RKO (cell line): Measurements from ENCODE around the gene C3orf20.
"Not testable (repeated sequence)": the region's sequence is repeated elsewhere in the genome, so short reads cannot be mapped to it uniquely, and the experiment has no call there.

Experiments used
- DNase-seq: peaks from one replicate; pipeline ENCODE4 v3.0.0-alpha.2; 2016; ENCODE audit warnings: low spot score

The C3orf20 gene

DNA sequence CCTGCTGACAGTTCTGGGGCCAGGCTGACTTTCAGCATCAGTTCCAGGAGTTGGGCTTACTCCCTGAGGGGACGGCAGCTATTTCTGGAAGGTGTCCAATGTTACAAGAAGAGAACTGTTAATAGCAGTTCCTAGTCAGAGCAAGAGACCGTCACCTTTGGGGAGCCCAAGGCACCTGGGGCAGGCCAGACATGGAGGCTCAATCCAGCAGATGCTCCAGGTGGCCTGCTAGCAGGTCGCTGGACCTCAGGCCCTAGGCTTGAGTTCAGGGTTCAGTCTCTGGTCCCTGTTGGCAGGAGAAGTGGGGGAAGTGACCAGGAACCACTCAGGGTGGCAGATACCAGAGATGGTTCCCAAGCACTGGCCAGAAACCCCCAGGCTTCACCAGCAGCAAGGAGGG lies 25.9 kb downstream of the C3orf20 start:
- no peak for DNase-seq

DNA sequence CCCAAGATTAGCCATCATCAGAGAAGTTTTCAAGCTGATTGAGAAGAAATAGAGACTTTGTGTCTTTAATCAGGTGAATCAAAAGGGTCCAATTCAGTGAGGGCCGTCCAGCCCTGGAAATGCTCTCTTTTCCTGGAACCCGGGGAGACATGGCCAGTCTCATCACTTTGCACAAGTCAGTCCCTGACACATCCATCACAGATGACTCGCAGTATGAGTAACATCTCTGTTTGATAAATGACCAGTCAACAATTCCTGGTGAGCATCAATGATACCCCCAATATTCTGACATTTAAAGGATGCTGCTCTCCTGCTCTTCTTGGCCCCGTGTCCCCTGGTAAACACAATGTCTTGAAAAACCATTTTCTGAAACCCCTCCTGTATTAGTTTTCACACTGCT lies 26.7 kb downstream of the C3orf20 start:
- DNase-seq: peak; percentile 13

DNA sequence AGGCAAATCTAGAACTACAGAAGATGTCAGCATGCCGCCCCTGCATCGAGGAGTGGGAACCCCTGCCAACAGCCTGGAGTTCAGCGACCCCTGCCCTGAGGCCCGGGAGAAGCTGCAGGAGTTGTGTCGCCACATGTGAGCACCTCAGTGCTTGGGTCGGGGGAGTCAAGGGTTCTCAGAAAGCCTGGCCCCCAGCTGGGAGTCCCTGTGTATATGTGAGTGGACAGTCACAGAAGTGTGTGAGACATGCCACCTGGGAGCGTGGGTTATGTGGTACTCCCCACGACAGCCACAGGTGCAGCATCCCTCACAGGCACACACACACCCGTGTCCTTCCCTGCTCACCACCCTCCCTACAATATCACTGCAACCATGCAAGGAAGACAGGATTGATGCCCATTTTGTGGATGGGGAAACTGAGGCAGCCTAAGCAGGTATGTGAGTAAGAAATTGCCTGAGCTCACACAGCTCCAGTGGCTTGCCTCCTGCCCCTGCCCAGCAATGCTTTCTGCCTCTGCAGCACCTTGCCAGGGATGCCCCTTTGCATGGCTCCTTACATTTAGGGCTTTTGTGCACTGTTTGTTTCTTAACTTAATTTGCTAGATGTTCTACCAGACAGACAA lies 28.3 kb downstream of the C3orf20 start:
- no peak for DNase-seq

DNA sequence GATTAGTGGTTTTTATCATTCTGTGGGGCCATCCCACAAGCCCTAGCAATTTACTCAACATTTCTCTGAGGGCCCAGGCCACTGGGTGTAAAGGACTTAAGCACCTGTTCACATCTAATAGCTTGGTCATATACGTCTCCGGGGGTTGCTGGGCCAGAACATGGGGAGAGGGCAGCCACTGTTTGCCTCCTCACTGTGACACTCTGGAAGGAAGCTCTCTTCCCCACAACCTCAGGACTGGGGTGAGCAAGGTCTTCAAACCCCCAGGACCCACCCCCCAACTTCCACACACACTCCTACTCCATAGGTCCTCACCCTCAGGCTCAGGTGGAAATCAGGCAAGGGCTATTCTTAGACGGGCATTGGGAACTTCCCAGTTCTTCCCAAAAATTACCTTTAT lies 28.9 kb downstream of the C3orf20 start:
- no peak for DNase-seq

DNA sequence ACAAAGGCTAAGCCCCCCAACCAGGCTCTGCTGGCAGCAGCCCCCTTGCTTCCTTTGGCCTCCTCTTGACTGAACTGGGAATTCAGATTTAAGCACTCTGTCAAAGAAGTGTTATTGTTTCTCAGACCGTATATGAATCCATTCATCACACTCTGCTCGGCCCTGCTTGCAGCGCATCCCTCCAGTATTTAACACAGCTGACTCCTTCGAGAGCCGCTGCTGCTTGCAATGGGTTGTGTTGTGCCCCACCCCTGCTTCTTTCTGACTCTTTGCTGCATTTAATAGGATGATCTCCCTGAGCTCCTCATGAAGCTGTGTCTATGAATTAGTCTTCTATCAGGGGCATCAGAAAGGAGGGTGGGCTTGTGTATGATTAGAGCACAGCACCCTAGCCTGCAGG lies 31.2 kb downstream of the C3orf20 start:
- DNase-seq: no peak

DNA sequence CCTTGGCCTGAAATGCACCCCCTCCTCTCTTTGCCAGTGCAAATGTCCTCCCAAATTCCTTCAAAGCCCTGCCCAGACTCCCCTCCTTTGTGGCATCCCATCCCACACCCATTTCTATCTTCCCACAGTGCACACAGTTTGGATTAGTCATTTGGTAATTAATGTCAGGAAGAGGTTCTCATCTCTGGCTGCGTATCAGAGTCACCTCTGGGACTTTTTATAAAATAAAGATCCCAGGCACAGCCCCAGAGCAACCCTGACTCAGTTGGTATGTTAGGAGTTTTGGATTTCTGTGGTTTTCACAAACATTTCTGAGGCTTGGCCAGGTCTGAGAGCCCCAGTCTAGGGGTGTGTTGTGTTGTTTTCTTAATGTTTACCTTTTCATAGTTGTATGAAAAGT lies 41.6 kb downstream of the C3orf20 start:
- DNase-seq: no peak

DNA sequence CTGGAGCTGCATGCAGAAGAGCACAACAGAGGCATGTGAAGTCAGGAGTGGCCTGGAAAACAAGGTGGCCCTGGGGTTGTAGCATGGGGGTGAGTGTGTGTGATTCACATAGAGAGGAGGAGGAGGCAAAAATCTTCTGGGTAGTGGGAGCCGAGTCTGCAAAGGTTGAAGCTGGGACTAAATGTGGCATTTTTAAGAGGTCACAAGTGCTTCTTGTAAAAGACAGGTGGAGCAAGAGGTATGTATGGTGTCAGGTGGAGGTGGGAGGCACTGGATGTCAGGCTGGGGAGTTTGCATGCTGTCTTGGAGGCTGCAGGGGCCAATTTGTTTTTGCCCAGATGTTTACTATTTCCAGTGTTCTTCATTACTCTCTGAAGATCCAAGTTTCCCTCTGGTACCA lies 42.4 kb downstream of the C3orf20 start:
- DNase-seq: no peak

DNA sequence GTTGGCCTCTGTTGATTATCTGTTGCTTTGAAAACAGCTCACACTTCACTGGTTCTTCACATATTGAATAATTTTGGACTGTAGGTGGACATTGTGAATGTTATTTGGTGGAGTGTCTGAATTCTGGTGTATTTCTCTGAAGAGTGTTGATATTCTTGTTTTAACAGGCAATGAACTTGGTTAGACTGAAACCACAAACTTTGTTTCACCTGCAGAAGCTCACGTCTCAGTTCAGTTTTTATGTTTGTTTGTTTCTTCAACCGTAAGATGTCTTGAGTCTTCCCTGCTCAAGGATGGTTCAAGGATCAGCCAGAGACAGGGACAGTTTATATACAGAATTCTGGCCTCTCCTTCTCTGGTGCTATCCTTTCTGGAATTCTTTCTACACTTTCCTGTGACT lies 43.6 kb downstream of the C3orf20 start:
- no peak for DNase-seq

DNA sequence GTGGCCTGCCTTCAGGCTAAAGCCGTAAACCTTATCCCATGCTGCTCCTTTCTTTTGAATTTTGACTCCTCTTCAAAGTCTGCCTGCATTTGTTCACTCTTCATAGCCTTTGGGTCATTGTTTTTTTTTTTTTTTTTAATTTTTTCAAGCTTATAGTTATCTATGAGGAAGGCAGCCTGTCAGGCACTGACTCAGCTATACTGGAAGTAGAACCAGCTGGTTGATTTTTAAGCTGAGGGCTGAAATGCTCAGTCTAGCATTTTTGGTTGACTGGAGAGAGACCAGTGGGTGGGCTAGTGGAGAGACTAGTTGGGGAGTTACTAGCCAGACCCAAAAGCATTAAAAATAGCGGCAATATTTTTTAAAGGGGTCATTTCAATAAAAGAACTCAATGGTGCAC lies 44.1 kb downstream of the C3orf20 start:
- DNase-seq: no peak

DNA sequence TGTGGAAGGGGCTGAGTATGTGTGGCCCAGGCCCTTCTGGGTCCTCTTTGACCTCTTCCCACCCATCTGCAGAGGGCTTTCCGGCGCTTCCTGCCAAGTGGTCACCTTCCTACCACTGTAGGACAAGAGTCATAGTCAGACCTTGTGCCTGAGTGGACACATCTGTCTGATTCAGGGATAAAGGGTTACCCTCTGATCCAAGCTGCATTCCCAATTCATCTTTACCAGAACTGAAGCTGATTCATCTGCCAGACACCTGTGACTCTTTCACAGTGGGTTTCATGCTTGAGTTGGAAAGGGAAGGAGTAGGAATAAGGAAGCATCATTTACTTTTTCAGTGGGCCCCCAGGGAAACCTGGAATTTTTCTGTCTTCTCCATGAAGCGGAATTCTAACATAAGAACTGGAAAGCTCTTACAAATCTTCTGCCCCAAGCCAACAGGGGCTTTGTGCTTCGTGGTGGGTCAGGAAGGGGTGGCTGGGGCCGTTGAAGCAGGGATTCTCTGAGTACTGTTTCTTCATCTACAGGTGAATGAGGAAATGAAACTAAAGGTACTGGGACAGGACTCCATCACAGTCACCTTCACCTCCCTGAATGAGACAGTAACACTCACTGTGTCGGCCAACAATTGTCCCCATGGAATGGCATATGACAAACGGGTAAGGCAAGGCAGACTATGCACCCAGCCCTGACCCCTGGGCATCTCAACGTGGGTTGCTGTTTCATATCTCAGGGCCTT lies 46.4 kb downstream of the C3orf20 start:
- no peak for DNase-seq

DNA sequence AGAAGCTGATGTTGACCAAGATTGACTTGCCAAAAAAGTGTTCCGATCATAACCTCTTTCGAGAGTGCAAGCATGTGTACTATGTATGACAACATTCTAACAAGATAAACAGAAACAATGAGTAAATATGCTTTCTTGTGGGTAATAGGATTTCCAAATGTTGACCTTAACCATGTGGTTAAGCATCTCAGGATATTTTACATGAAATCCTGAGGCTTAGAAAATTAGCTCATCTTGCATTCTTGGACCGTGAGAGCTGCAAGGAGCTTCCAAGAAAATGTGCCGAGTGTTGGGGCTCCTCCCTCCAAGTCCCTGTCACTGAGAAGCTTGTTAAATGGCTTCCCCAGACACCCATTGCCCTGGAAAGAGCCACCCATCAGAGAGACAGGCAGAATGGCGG lies 50.1 kb downstream of the C3orf20 start:
- DNase-seq: no peak

DNA sequence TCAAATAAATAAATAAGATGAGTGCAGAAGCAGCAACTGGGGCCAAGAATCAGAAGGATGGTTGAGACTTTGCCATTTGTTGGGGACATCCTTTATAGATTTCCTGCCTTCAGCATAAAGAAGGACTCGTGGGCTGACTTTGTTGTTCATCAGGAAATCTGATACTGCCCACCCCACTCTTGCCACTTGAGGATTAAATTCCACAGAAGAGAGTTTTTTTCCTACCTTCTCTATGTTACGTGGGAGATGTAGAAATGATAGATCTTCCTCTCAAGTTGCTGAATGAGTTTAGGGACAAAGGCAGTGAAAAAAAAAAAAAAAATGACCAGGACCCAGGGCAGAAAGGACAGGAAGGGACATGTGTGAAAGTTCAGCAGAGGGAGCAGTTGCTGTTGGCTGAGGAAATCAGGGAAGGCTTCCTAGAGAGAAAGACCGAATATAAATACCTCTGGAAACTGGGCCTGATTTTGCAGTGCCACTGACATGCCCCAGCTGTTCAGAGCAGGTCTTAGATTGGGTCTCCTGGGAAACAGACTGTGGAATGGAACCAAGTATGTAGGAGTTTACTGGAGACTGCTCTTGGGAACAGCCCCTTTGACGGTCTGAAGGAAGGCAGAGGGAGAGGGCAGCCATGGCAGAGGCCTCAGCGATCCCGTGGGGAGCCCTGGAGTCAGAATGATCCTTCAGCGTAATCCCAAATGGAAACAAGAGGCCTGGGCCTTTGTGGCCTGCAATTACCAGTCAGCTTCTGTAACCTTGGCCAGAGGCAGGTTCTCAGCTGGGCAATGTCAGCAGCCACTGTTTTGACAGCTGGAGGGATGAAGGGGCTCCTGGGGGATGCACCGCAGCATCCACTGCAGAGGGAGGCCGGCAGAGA lies 50.9 kb downstream of the C3orf20 start:
- no peak for DNase-seq

DNA sequence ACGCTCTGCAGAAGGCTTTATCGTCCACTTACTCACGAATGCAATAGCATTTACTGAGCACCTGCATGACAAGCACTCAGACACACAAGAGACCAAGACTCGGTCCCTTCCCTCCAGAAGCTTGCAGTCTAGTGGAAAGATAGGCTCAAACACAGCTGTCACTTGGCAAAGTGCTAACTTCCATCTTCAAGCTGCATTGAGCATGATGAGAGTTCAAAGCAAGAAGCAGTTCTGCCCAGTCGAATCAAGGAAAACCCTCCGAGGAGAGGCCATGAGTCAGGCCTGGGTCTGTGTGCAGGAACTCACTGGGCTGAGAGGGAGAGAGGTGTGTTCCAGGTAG lies 51.5 kb downstream of the C3orf20 start:
- DNase-seq: no peak

DNA sequence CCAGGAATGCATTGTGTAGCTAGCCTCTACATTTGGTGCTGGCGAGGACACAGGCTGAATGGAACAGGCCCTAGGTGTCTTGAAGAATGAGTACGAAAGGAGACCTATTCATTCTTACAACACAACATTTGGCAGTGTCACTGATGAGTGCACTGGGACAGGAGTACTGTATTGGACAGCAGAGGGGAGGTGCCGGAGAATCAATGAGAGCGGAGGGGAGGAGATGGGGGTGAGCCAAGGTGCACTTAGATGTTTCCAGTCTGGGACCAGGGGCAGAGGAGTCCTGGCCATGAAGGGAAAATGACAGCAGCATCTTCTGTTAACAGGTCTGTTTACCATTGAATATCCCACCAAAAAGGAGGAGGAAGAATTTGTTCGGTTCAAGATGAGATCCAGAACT lies 53.2 kb downstream of the C3orf20 start:
- no peak for DNase-seq

DNA sequence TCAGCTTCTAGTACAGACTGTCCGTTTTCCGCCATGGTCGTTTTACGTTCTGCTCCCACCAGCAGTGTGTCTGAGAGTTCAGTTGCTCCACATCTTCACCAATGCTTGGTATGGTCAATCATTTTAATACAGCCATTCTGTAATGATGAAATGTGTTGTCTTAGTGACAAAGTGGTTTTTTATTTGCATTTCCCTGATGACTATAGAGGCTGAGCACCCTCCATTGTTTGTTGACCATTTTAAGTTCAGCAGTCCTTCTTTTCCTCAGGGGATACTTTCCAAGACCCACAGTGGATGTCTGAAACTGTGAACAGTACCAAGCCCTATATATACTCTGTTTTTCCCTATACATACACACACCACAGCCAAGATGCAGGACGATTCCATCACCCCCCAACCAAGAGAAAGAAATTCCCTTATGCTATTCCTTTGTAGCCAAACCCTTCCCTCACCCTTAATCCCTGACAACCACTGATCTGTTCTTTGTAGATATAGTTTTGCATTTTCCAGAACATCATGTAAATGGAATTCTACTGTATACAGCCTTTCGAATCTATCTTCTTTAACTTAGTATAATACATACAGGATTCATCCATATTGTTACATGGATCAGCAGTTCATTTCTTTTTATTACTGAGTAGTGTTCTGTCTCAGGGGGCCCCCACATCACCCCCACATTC lies 55.9 kb downstream of the C3orf20 start:
- no peak for DNase-seq

DNA sequence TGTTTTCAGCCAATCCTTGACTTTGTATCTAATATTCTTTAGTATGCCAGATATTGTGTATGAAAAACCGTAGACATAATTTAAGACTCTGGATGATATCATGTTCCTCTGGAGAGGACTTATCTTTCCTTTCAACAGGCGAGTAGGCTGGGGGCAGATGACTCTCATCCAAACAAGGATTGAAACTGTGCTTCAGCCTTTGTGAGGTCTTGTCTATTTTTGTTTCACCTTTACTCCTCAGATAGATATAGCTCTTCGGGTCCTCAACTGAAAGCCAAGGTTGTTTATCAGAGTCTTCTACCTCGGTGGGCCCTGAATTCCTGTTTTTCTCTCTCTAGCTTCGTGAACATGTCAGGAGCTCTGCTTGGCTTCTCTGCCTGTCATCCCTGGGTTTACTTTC lies 66.0 kb downstream of the C3orf20 start:
- DNase-seq: no peak

DNA sequence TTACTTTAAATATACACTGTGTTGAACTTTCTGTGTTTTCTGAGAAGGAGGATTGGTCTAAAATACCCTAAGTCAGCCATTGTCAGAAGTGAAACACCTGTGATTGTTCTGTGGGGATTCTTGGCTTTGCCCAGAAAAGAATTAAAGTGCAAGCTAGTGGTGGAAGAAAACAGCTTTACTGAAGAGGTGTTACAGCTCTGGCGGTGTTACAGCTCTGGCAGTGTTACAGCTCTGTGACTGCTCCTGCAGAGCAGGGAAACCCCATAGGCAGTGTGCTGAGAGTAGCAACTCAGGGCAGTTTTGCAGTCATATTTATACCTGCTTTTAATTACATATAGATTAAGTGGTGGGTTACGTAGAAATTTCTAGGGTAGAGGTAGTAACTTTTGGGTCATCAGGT lies 66.6 kb downstream of the C3orf20 start:
- DNase-seq: no peak

DNA sequence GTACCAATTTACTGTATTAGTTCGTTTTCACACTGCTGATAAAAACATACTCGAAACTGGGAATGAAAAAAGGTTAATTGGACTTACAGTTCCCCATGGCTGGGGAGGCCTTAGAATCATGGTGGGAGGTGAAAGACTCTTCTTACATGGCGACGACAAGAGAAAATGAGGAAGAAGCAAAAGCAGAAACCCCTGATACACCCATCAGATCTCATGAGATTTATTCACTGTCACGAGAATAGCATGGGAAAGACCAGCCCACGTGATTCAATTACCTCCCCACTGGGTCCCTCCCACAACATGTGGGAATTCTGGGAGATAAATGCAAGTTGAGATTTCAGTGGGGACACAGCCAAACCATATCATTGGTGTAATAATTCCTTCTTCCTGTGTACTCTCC lies 69.6 kb downstream of the C3orf20 start:
- no peak for DNase-seq

DNA sequence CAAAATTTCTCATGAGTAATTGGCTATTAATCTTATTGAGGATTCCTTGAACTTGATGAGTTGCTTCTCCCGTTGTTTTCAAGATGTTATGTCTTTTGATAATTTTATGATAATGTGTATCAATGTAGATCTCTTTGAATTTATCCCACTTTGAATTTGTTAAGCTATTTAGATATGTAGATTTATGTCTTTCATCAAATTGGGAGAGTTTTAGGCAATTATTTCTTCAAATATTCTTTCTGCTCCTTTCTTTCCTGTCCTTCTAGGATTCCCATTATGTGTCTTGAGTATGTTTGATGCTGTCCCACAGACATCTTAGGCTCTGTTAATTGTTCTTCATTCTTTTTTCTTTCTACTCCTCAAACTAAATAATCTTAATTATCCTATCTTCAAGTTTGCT lies 75.7 kb downstream of the C3orf20 start:
- no peak for DNase-seq

DNA sequence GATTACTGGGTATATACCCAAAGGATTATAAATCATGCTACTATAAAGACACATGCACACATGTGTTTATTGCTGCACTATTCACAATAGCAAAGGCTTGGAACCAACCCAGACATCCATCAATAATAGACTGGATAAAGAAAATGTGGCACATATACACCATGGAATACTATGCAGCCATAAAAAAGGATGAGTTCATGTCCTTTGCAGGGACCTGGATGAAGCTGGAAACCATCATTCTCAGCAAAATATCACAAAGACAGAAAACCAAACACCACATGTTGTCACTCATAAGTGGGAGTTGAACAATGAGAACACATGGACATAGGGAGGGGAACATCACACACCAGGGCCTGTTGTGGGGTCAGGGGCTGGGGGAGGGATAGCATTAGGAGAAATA lies 78.0 kb downstream of the C3orf20 start:
- not testable (repeated sequence) for DNase-seq

DNA sequence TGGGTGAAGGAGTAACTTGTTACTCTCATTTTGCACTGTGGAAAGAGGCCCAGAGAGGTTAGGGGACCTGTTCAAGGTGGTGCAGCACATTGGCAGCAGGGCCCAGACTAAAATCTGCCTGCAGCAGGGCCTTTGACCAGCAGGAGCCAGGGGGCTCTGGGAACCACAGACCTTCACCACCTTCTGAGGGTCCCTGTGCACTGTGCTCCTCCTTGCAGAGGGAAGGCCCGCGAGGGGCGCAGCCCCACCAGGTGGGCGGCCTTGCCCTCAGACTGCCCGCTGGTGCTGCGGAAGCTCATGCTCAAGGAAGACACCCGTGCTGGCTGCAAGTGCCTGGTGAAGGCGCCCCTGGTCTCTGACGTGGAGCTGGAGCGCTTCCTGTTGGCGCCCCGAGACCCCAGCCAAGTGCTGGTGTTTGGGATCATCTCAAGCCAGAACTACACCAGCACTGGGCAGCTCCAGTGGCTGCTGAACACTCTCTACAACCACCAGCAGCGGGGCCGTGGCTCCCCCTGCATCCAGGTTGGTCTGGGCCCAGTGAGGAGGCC lies 82.3 kb downstream of the C3orf20 start:
- no peak for DNase-seq

DNA sequence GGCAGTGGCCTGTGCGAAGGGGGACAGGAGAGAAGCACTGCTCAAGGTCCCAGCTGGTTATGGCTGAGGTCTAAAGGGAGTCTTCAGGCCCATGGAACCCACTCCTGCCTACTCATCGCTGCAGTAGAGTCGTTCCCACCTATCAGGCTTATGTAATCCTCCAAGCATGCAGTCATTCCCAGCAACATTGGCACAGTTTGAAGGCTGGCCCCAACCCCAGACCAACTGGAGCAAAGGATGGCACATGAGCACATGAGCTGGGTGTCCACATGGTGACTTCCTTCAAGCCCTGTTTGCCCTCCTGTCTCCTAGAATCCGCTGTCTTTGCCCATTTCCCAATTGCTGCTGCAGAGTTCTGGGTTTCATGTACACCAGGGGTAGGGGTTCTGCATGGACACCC lies 83.4 kb downstream of the C3orf20 start:
- DNase-seq: no peak
